Cardiac septum (tissue), 1 donor: ENCODE measurements around the gene ZBTB4. TPM values are rescaled to one million over a fixed set of nuclear protein-coding genes. Genes with fewer than 3 reads are reported as not detected.

Source experiments
- DNase-seq: peaks from one replicate; pipeline ENCODE4 v3.0.0-alpha.2; 2020; ENCODE audit warnings: low spot score
- intact Hi-C: fragments of 100-400 bp; cut with DNase I; formaldehyde crosslinking; loops from one replicate; pipeline ENCODE4 v1.14.0; 2022
- total RNA-seq: library from RNA; stranded (reverse); fragmentation: NEBNext Ultra II Directional; extraction: Animal tissue kit (Norgen Biotek cat#: 25700); gene quantifications from one replicate; pipeline ENCODE4 v1.2.1, GENCODE V29; 2021
- donor health status: DM: no; HTN: no; CAD: no.

The ZBTB4 gene
- total RNA-seq, 1 donor from 2014 or later = 69.4 TPM

DNA sequence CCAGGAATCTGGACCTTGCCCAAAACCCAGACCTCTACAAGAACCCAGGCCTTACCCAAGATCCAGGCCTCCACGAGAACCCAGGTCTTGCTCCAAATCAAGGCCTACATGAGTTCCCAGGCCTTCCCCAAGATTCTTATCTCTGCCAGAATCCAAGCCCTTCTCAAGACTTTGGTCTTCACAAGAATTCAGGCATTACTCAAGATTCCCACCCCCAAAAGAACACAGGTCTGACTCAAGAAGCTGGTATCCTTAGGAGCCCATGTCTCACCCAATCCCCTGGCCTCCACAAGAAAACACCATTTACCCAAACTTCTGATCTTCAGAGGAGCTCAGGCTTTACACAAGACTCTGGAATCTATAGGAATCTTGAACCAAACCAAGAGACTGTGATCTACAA, 48.2 kb downstream of the ZBTB4 start:
- no peak for DNase-seq
- intact Hi-C loops = no loop called here

DNA sequence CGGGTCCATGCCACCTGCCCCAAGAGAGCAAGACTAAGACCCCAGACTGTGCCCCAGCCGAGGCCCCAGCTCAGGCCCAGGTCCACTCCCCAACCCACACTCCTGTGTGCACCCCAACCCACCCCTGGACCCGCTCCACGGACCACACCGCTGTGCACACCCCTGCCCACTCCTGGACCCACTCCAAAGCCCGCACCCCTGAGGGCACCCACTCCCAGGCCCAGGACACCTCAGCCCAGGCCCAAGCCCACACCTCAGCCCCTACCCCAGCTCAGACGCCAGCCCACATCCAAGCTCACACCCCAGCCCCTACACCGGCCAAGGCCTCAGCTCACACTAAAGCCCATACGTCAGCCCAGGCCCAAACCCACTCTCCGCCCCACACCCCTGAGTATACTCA, 49.7 kb downstream of the ZBTB4 start:
- no peak for DNase-seq
- intact Hi-C loops = no loop called here

- intact Hi-C loops = no loop called here
- DNase-seq = no peak
Measured at GRCh38 chr17:7428557-7428956, 50.9 kb downstream of the ZBTB4 start, which contains the start of gene SPEM3. Gene SPEM3, plus strand, starts transcription at chr17:7428857. Its CDS starts 46 bp downstream, at chr17:7428903.

- intact Hi-C loops = no loop called here
- DNase-seq = no peak
Measured at GRCh38 chr17:7427549-7427948, 51.9 kb downstream of the ZBTB4 start.

GRCh38 chr17:7426896-7427489, 52.4 kb downstream of the ZBTB4 start:
- intact Hi-C loops = no loop called here
- no peak for DNase-seq

GRCh38 chr17:7426203-7426863, 53.1 kb downstream of the ZBTB4 start:
- intact Hi-C loops = no loop called here
- no peak for DNase-seq

DNA sequence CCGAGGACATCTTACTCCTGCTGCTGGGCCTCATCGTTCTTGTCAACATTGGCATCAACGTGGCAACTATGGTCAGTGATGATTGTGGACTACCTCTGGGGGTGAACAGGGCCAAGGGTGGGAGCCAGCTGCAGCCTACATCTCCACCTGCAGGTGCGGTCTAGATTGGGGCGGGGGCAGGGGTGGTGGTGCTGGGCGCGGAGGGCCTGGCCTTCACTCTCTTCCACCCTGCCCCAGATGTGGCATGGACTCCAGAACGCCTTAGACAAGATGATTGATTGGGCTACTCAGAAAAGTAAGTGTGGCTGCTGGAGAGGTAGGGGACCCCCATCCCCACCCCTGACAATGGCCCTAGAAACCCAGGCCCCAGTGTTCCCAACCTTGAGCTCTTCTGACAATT, 53.7 kb downstream of the ZBTB4 start:
- intact Hi-C loops = no loop called here
- no peak for DNase-seq

DNA sequence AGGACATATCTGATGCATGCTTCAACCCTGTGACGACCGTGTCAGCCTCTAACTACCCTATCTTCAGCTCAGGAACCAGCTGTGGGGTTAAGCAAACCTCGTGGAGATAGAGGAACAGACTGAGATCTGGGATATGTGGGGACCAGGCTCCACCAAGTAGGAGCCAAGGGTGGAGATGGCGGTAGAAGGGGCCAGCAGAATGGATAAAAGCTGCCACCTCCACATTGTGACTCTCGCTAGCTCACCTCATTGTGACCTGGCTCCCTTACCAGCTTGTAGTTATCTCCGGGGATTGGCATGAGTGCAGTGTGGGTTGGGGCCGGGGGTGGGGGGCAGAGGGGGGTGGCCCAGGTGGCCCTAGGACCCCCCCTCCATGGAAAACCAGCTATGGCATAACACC, 54.1 kb downstream of the ZBTB4 start, which contains the start of gene SPEM2:
TSS of gene SPEM2 (plus strand) at position 301 of the 400 bp plus-strand sequence. CDS start at position 374, 73 bp downstream.
- intact Hi-C loops = no loop called here
- DNase-seq = no peak

GRCh38 chr17:7423679-7424078, 55.8 kb downstream of the ZBTB4 start:
- intact Hi-C loops = no loop called here
- no peak for DNase-seq

DNA sequence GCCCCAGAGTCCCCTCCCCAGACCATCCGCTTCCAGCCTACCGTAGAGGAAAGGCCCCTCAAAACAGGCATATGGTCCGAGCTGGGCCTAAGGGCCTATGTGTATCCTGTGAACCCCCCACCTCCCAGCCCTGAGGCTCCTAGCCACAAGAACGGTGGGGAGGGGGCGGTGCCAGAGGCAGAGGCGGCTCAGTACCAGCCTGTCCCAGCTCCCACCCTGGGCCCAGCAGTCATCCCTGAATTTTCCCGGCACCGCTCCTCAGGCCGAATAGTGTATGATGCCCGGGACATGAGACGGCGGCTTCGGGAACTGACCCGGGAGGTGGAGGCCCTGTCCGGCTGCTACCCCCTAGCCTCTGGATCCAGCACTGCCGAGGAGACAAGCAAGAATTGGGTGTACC, 58.2 kb downstream of the ZBTB4 start:
- no peak for DNase-seq
- intact Hi-C loops = no loop called here

DNA sequence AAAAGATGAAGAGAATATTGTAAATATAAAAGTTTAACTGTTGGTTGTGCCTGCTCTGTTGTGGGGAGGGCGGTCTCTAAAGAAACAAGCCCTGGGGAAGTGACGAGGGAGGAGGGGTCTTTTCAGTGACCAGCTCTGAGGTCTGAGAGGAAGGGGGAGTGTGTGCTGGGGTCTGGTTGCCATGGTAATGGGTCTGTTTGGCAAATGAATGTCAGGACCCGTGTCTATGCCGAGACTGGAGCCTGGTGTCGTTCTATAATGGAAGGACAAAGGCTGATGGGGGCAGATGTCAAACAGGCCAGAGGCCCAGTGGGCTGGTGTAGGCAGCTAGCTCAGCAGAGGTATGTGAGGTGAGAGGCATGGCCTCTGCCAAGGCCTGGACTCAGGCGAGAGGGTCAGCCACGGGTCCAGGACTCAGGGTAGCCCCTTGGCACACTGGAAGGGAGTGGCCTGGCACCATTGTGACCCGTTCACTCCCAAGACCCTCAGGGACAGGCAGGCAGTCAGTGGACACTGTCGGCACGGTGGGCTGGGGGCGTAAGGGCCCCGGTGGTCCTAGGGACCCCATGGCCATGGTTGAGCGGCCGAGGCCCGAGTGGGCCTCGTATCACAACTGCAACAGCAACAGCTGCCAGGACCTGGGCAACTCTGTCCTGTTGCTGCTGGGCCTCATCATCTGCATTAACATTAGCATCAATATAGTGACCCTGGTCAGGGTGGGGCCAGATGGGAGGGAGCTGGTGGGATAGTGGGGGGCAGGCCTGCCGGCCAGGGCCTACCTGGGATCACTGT, 59.4 kb downstream of the ZBTB4 start, which contains the start of gene SPEM1:
TSS of gene SPEM1 (plus strand) at position 506 of the 792 bp plus-strand sequence. CDS start at position 567, 61 bp downstream.
- intact Hi-C loops = no loop called here
- no peak for DNase-seq

DNA sequence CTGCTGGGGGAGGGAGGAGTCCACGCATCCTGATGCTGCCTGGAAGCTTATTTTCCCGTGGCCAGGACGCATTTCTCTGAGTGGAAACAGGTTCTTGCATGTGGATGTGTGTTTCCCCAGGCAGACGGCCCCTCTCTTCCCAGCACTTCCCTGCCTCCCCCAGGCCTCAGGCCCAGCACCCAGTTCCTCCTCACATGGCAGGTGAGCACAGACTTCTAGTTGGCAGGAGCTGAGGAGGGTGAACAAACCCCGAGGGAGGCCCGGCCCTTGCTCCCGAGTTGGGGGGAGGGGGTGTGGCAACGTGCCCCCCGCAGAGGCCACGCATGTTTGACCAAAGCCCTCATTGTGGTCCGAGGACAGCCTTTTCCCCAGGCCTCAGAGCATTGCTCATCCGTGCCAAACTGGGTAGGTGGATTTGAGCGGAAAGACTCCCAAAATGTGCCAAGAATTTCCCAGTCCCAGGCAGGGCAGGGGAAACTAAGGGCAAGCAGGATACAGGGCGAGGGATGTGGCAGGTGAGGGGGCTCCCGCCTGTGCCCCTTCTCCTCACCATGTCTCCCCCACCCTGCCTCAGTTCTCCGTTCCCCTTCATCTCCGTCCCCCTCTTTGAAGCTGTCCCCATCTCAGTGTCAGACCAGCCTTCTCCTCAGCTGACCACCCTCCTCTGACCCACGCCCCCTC, 60.8 kb downstream of the ZBTB4 start:
- intact Hi-C loops = no loop called here
- DNase-seq = no peak

GRCh38 chr17:7417056-7417655, 62.3 kb downstream of the ZBTB4 start:
- DNase-seq = no peak
- intact Hi-C loops = no loop called here

- intact Hi-C loops = no loop called here
- no peak for DNase-seq
Measured at GRCh38 chr17:7416323-7416722, 63.1 kb downstream of the ZBTB4 start.

GRCh38 chr17:7415784-7416183, 63.6 kb downstream of the ZBTB4 start:
- no peak for DNase-seq
- intact Hi-C loops = no loop called here

DNA sequence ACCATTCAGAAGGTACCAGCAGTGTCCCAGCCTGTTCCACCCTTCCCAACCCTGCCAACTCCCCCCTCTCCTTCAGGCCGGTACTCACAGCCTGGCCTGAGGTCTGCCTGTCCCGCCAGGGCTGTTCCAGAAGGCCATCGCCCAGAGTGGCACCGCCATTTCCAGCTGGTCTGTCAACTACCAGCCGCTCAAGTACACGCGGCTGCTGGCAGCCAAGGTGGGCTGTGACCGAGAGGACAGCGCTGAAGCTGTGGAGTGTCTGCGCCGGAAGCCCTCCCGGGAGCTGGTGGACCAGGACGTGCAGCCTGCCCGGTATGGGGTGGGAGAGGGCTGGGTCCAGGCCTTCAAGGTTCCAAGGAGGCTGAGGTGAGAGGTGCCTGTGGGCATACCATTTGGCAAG, 64.6 kb downstream of the ZBTB4 start:
- intact Hi-C loops = no loop called here
- DNase-seq = no peak

- intact Hi-C loops = no loop called here
Measured at GRCh38 chr17:7413346-7413985, 66.0 kb downstream of the ZBTB4 start.

DNA sequence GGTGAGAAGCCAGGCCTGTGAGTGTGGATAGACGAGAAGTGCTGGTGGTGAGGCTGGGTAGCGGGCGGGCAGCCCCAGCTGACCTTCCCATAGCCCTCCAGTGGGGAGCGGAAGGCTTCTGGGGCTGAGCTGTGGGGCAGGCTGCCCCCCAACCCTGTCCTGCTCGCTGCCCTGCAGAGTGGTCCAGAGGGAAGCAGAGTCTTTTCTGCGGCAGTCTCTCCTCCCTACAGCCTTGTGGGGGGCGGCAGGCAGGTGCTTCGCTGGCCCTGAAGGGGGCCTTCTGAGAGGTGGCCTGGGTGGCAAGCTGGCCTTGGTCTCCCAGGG, 68.0 kb downstream of the ZBTB4 start:
- intact Hi-C loops = no loop called here
- no peak for DNase-seq

More at GRCh38 chr17:7413346-7413985, 66.0 kb downstream of the ZBTB4 start:
- no peak for DNase-seq
